ENCODE results near the gene OASL. TPM values are rescaled to one million over a fixed set of nuclear protein-coding genes. Genes with fewer than 3 reads are reported as not detected.

OASL gene
- total RNA-seq, 4 donors from 2014 or later, result 0.26 to 0.75 (median 0.46) TPM

DNA sequence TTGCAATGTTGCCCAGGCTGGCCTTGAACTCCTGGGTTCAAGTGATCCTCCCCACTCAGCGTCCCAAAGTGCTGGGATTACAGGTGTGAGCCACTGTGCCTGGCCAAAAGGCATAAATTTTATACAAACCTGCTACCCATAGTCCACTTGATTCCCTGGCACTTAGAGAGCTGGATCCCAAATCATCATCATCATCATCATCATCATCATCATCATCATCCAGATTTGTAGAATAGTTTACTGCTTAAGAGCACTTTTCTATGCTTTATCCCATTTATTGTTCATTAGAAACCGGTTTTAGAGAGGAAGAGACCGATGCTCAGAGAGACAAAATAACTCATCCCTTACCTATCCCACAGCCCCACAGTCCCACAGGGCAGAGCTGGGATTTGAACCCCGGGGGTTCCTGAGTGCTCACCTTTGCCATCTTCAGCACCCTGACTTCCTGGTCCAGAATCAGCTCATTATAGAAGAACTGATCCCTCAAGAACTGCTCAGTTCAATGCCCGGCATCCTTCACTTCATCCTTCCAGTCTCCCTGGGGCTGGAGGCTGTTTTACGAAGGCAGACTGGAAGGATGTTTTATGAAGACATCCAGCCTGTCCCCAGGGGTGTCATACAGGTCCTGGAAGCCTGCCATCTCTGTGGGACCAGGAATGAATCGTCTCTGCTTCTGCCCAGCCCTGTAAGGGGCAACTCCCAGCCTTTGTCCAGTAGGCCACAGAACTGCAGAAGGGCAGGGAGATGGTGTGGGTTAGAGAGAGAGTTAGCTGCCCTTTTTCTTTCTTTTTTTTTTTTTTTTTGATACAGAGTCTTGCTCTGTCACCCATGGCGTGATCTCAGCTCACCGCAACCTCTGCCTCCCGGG, 20.2 kb upstream of the OASL start:
- WGBS, result 91% methylated on average over 10 of the region's 10 CpGs

DNA sequence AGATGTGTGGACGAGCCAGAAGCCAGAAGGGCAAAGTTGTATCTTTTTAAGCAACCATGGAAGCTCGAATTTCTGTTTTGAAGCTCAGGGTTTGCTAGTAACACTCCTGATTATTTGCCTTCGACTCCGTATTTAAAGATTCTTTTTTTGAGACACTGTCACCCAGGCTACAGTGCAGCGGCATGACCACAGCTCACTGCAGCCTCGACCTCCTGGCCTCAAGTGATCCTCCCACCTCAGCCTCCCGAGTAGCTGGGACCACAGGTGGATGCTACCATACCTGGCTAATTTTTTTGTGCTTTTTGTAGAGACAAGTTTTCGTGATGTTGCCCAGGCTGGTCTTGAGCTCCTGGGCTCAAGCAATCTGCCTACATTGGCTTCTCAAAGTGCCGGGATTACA, 18.7 kb upstream of the OASL start:
- peak; percentile 45 for DNase-seq (ENCODE audit: extremely low spot score)
- Histone ChIP-seq H3K27ac (replicated peaks in 1 of 4) (no peak overlapping the region), H3K36me3 (no peaks in the 10 kb centered on the region), H3K4me3 (no peak overlapping the region), H3K27me3 (peaks cover 0 to 6% (median 0%) of the 10 kb centered on the region in 4 donors), H3K4me1 (peaks cover 0 to 11% (median 4%) of the 10 kb centered on the region in 4 donors), H3K9me3 (no peaks in the 10 kb centered on the region)
- TF ChIP-seq POLR2A (IDR thresholded peaks at IDR 0.05; ENCODE audit: low read depth) (no peak), EP300 (IDR thresholded peaks at IDR 0.05) (no peak), POLR2AphosphoS5 (IDR thresholded peaks at IDR 0.05) (no peak)
- TF ChIP-seq, protein P1, sequence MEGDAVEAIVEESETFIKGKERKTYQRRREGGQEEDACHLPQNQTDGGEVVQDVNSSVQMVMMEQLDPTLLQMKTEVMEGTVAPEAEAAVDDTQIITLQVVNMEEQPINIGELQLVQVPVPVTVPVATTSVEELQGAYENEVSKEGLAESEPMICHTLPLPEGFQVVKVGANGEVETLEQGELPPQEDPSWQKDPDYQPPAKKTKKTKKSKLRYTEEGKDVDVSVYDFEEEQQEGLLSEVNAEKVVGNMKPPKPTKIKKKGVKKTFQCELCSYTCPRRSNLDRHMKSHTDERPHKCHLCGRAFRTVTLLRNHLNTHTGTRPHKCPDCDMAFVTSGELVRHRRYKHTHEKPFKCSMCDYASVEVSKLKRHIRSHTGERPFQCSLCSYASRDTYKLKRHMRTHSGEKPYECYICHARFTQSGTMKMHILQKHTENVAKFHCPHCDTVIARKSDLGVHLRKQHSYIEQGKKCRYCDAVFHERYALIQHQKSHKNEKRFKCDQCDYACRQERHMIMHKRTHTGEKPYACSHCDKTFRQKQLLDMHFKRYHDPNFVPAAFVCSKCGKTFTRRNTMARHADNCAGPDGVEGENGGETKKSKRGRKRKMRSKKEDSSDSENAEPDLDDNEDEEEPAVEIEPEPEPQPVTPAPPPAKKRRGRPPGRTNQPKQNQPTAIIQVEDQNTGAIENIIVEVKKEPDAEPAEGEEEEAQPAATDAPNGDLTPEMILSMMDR (IDR thresholded peaks at IDR 0.05), result no peak
- 73% methylated on average over 9 of the region's 9 CpGs for WGBS
- intact Hi-C loops (cut with DNase I), result no loop called here

More for the DNA sequence above, 20.2 kb upstream of the OASL start:
- Histone ChIP-seq H3K4me1 (peaks cover 0 to 11% (median 4%) of the 10 kb centered on the region in 4 donors), H3K27ac (replicated peaks in 1 of 4) (peak overlapping the region in 1 of 4 donors; percentile 49), H3K9me3 (no peaks in the 10 kb centered on the region), H3K36me3 (no peaks in the 10 kb centered on the region), H3K27me3 (peaks cover 0 to 13% (median 0%) of the 10 kb centered on the region in 4 donors), H3K4me3 (peak overlapping the region in 1 of 4 donors; percentile 36)
- TF ChIP-seq POLR2A (IDR thresholded peaks at IDR 0.05; ENCODE audit: low read depth) (no peak), POLR2AphosphoS5 (IDR thresholded peaks at IDR 0.05) (no peak), EP300 (IDR thresholded peaks at IDR 0.05) (no peak)
- TF ChIP-seq, protein P1 (IDR thresholded peaks at IDR 0.05), result no peak
- DNase-seq (ENCODE audit: extremely low spot score), result peak; percentile 77
- intact Hi-C loops (cut with DNase I), result no loop called here

DNA sequence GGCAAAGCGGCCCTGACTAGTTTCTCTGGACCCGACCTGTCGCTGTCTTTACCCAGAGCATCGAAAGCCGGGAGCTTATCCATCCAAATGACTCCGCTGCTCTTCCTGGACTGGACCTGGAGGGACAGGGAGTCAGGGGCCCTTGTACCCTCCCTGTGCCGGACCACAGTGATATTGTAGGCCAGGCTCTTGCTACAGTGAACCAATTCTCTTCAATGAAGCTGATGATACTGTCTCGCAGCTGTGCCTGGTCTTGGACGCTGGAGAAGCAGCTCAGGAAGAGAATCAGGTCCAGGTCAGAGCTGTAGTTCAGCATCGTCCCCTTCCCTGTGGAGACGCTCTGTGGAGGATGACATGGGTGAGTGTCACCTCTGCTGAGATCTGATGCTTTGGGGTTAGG, 14.7 kb upstream of the OASL start:
- intact Hi-C loops (cut with DNase I), result no loop called here
- no peaks in the 10 kb centered on the region for H3K4me1 ChIP-seq
- peaks cover 0 to 7% (median 0%) of the 10 kb centered on the region in 4 donors for H3K27me3 ChIP-seq
- DNase-seq (ENCODE audit: extremely low spot score), result no peak
- H3K4me3 ChIP-seq, result no peak overlapping the region
- WGBS, result 92% methylated on average over 11 of the region's 11 CpGs
- H3K27ac ChIP-seq (replicated peaks in 1 of 4), result no peak overlapping the region
- no peaks in the 10 kb centered on the region for H3K9me3 ChIP-seq
- H3K36me3 ChIP-seq, result no peaks in the 10 kb centered on the region
- TF ChIP-seq POLR2A (IDR thresholded peaks at IDR 0.05; ENCODE audit: low read depth), result no peak
- TF ChIP-seq, protein P1 (IDR thresholded peaks at IDR 0.05), result no peak
- no peak for TF ChIP-seq POLR2AphosphoS5 (IDR thresholded peaks at IDR 0.05)
- TF ChIP-seq EP300 (IDR thresholded peaks at IDR 0.05), result no peak

DNA sequence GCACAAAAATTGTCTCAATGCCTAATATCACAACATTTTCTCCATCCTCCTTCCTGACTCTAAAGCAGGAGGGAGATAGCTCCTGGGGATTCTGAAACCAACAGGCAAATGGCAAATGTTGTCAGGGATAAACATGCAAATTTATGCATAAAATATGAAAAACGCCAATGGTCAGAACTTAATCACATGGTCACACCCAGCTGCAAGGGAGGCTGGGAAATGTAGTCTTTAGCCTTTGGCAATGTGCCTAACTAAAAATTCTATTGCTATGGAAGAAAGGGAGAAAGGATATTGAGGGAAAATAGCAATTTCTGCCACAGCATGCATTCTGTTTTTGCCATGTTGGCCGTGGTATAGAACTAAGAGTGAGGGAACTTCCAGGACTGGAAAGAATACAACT, 11.7 kb upstream of the OASL start:
- WGBS, result 63% methylated on average over 2 of the region's 2 CpGs
- H3K36me3 ChIP-seq, result no peaks in the 10 kb centered on the region
- intact Hi-C loops (cut with DNase I), result no loop called here

More for the DNA sequence above, 11.7 kb upstream of the OASL start:
- H3K9me3 ChIP-seq, result no peaks in the 10 kb centered on the region
- TF ChIP-seq, protein P1 (IDR thresholded peaks at IDR 0.05), result no peak
- TF ChIP-seq POLR2A (IDR thresholded peaks at IDR 0.05; ENCODE audit: low read depth), result no peak
- no peak for TF ChIP-seq POLR2AphosphoS5 (IDR thresholded peaks at IDR 0.05)
- no peaks in the 10 kb centered on the region for H3K4me1 ChIP-seq
- no peak overlapping the region for H3K27ac ChIP-seq (replicated peaks in 1 of 4)
- H3K4me3 ChIP-seq, result no peak overlapping the region
- no peak for DNase-seq (ENCODE audit: extremely low spot score)
- peaks cover 0 to 12% (median 0%) of the 10 kb centered on the region in 4 donors for H3K27me3 ChIP-seq
